Activated effector memory CD4-positive, alpha-beta T cell treated with Interleukin-2 at 50 U/mL for 16 hours (primary cell): ENCODE results near the gene CPHXL2.

Experiments
- DNase-seq: peaks from one replicate; pipeline ENCODE4 v3.0.0-alpha.2; 2020

CPHXL2 gene

GRCh38 chr16:75640598-75640997 lies 36.2 kb downstream of the CPHXL2 start:
- no peak for DNase-seq

- DNase-seq: no peak
Measured at GRCh38 chr16:75635036-75635435, 41.8 kb downstream of the CPHXL2 start.

GRCh38 chr16:75632857-75633256 lies 44.0 kb downstream of the CPHXL2 start:
- DNase-seq: no peak

- DNase-seq: no peak
Measured at GRCh38 chr16:75630052-75630451, 46.8 kb downstream of the CPHXL2 start.

GRCh38 chr16:75629132-75629531 lies 47.7 kb downstream of the CPHXL2 start:
- DNase-seq: no peak

GRCh38 chr16:75628351-75628750 lies 48.5 kb downstream of the CPHXL2 start:
- DNase-seq: no peak

- no peak for DNase-seq
Measured at GRCh38 chr16:75627851-75628250, 49.0 kb downstream of the CPHXL2 start.

GRCh38 chr16:75626806-75627205 lies 50.0 kb downstream of the CPHXL2 start:
- no peak for DNase-seq

- DNase-seq: no peak
Measured at GRCh38 chr16:75624921-75625334, 51.9 kb downstream of the CPHXL2 start.

- peak; percentile 95 for DNase-seq
Measured at GRCh38 chr16:75622761-75623605, 53.8 kb downstream of the CPHXL2 start, which contains the start of gene ADAT1. Gene ADAT1, minus strand, starts transcription at chr16:75623281. Its CDS starts 2,482 bp downstream, at chr16:75620799.

- no peak for DNase-seq
Measured at GRCh38 chr16:75621170-75621477, 55.7 kb downstream of the CPHXL2 start.

- DNase-seq: peak; percentile 12
Measured at GRCh38 chr16:75620326-75621169, 56.3 kb downstream of the CPHXL2 start.

- no peak for DNase-seq
Measured at GRCh38 chr16:75618780-75619179, 58.0 kb downstream of the CPHXL2 start.

GRCh38 chr16:75617121-75617520 lies 59.7 kb downstream of the CPHXL2 start:
- no peak for DNase-seq

GRCh38 chr16:75616521-75617010 lies 60.2 kb downstream of the CPHXL2 start:
- no peak for DNase-seq

- no peak for DNase-seq
Measured at GRCh38 chr16:75615619-75616018, 61.2 kb downstream of the CPHXL2 start.

GRCh38 chr16:75614066-75614897 lies 62.5 kb downstream of the CPHXL2 start:
- DNase-seq: no peak
